ENCODE measurements around the gene CPPED1.

GRCh38 chr16:12766853-12767252 lies 36.8 kb downstream of the CPPED1 start:
- TF ChIP-seq POLR2AphosphoS5 (IDR thresholded peaks at IDR 0.05; ENCODE audit: low read depth, low read length), result no peak
- no peak for TF ChIP-seq POLR2A (IDR thresholded peaks at IDR 0.05; ENCODE audit: low read depth, low read length)
- no peak for TF ChIP-seq TAF1 (IDR thresholded peaks at IDR 0.05; ENCODE audit: low read depth, low read length)
- no peak for TF ChIP-seq SPI1 (IDR thresholded peaks at IDR 0.05; ENCODE audit: low read depth, low read length)
- no peak for TF ChIP-seq PAX5 (IDR thresholded peaks at IDR 0.05; ENCODE audit: insufficient read depth, low read length, severe bottlenecking)
- TF ChIP-seq POU2F2 (IDR thresholded peaks at IDR 0.05; ENCODE audit: low read depth, low read length), result no peak
